GM18505 (cell line): ENCODE results near the gene TFDP1.

Source experiments
- ATAC-seq: cut with Tn5 transposase; IDR thresholded peaks from one replicate; pipeline ENCODE4 v1.9.1; 2021; ENCODE audit not compliant: unreplicated experiment
- POLR2A ChIP-seq: IDR thresholded peaks from 4 replicates; pipeline ENCODE4 v1.6.1; 2011; ENCODE audit warnings: borderline replicate concordance; ENCODE audit not compliant: insufficient read depth, insufficient read length; ENCODE audit errors: extremely low read depth

TFDP1 gene

DNA sequence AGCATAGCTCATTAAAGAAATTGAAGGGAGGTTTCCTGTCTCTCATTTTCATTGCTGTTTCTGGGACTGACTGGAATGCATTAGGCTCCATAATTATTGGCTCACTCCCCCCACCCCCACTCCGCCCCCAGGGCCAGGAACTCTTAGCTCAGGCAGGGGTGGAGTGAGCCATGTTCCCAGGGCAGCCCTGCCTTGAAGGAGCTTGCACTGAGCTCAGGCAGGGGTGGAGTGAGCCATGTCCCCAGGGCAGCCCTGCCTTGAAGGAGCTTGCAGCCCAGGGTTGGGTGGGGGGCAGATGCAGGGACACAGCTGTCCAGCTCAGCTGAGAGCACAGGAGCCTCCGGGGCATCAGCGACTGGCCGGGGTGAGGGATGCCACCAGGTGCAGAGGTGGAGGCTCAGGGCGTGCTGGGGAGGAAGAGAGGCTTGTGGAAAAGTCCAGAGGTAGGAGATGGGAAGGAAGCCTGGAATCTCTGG is 39.1 kb upstream of the TFDP1 start:
- no peak for ATAC-seq
- TF ChIP-seq POLR2A, result no peak

- ATAC-seq, result no peak
- TF ChIP-seq POLR2A, result no peak
Observed at GRCh38 chr13:113545931-113546516, 38.5 kb upstream of the TFDP1 start.

GRCh38 chr13:113546571-113547237 is 37.8 kb upstream of the TFDP1 start:
- ATAC-seq, result no peak
- no peak for TF ChIP-seq POLR2A

DNA sequence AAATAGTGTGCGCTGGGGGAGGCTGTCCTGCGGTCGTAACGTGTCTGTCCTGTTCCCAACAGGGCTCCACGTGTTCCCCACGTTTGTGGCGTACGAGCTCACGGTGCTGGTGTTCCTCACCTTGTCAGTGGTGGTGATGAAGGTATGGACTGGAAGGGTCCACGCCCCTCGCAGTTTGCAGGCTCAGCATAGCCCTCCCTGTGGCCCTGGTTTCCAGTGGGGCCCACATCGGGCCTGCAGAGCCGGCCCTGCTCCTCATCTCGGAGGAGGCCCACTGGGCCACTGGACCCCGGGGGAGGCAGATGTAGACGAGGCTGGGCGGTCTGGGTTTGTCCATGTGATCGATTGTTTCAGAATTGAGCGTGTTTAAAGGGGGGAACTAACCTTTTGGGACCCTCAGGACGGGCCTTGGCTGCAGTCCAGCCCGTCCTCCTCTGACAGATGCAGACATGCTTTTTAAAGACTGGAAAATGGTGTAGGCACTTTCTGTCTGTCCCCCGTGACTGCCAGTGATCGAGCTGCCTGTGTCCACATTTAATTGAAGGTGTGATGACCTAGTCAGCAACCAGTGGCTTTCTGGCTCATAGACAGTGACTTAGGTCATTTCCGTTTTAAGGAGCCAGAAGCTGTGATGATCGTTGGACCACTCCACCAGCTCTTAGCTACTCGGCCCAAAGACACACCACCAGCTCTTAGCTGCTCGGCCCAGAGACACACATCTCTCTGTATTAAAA is 37.1 kb upstream of the TFDP1 start:
- ATAC-seq, result no peak
- no peak for TF ChIP-seq POLR2A

DNA sequence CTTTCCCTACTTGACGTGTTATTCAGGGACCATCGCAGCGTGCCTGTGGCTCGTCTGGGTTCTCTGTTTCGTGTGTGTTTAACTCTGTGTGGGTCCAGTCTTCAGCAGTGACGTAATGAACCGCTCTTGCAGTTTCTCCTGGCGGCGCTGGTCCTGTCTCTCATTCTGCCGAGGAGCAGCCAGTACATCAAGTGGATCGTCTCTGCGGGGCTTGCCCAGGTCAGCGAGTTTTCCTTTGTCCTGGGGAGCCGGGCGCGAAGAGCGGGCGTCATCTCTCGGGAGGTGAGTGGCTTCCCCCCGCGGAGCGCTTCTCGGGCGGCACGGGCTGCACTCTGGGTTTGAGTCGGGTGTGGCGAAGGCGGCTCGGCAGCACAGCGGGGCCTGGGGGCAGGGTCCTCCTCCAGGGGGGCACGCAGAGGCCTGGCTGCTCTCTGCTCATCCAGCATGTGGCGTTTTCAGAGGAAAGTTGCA is 36.3 kb upstream of the TFDP1 start:
- no peak for TF ChIP-seq POLR2A
- ATAC-seq, result no peak

DNA sequence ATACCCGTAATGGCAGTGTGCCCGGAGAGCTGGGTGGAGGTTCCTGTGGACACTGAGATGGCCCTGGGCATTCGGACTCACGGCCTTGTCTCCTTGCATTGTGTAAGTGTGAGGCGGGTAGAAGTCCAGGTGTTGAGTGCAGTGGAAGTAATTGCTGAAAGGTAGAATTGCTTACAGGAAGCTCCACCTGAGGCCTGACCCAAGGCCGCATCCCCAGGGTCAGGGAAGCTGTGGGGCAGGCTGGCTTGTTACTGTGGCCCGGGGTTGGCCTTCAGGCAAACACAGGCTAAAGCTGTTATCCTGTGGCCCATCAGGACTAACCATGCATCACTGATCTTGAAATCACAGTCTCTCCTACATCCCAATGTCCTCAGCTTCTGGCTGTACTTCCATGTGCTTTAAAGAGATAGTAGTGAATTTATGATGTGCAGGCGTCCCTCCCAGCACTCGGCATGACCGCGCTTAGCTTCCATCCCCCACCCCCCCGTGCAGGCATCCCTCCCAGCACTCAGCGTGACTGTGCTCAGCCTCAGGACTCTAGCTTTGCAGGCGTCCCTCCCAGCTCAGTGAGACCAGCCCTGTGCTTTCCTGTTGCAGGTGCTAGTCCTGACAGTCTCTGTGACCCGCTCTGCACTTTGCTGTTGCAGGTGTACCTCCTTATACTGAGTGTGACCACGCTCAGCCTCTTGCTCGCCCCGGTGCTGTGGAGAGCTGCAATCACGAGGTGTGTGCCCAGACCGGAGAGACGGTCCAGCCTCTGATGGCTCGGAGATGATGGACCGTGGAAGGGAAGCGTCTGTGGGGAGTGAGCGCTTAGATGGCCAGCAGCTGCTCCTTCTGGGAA is 35.6 kb upstream of the TFDP1 start:
- ATAC-seq, result no peak
- no peak for TF ChIP-seq POLR2A

DNA sequence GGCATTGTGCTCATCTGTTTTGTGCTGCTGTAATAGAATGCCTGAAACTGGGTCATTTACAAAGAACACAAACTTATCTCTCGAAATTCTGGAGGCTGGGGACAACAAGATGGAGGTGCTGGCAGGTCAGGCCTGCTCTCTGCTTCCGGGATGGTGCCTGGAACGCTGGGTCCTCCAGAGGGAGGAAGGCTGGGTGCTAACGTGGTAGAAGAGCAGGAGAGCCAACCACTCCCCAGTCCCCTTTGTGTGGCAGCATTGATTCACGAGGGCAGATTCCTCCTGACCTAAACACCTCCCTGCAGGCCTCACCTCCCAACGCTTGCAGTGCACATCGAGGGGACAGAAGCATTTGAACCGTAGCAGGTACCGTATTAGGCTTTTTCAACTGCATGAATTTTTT is 34.1 kb upstream of the TFDP1 start:
- ATAC-seq, result no peak
- no peak for TF ChIP-seq POLR2A

GRCh38 chr13:113551081-113552000 is 33.2 kb upstream of the TFDP1 start:
- TF ChIP-seq POLR2A, result no peak
- ATAC-seq, result no peak

DNA sequence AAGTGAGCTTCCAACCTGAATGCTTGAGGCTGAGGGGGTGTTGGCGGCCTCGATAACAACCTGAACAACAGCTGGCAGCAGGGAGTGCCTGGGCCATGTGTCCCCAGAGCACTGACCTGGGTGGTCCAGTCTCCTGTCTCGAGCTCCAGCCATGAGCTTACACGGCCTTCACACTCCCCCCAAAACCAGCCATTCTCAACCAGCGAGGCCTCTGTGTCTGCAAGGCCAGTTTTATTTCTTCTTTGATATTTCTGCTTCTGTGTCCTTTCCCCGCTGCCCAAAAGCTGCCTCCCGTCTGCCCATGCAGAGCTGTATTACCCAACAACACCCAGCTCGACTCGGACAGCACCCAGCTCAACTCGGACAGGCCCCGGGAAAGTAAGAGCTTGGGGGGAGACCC is 32.5 kb upstream of the TFDP1 start:
- no peak for ATAC-seq

DNA sequence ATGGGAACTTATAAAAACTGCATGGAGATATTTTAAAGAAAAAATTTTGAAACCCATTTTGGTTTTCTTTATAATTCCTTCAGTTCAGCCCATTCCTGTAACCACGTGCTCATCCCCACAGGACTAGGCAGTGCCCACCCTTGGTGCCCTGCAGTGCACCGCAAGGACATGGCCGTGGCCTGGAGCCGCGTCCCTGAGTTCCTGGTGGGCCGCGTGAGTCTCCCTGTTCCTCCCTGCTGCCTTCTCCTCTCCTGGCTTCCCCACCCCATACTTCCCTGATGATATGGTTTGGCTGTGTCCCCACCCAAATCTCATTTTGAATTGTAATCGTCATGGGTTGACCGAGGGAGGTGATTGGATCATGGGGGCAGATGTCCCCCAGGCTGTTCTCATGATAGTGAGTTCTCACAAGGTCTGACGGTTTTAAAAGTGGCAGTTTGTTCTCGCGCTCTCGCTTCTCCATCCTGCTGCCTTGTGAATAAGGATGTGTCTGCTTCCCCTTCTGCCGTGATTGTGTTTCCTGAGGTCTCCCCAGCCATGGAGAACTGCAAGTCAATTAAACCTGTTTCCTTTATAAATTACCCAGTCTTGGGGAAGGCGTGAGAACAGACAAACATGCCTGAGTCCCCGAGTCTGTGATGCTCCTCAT is 31.6 kb upstream of the TFDP1 start:
- TF ChIP-seq POLR2A, result no peak

More for the DNA sequence above, 32.5 kb upstream of the TFDP1 start:
- TF ChIP-seq POLR2A, result no peak

DNA sequence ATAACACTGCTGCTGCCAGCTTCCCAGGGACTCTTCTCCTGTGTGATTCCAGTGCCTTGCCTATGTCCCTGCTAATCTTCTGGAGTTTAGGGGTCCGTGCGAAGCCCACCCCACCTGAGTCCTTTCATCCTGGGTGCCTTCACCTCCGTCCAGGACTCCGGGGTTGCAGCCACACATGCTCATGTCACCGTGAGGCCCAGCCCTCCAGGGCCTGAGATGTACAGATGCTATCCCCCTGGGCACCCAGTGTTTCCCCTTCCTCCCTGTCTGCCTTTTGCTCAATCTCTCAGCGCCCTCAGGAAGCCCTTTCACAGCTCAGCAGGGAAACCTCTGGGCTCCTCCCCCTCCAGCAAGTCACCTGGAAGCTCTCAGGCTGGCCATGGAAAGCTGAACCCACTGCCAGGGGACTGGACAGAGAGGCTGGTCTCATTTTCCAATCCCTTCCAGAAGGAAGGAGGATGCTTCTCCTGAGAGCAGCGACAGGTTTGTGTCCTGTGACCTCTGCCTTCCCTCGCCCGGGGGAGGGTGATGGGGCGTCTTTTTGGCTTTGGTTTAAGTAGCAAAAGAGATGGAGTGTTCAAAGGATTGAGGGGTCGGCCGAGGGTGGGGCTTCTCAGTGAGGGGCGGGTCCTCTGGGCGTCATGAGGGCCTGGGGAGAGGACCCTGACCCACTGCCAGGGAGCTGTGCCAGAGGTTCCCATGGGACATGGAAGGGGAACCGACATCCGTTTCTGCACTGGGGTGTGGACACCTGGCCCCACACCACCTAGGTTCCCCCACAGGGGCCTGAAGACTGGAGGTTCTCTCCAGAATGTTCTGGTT is 30.8 kb upstream of the TFDP1 start:
- ATAC-seq, result no peak
- TF ChIP-seq POLR2A, result no peak

More for the DNA sequence above, 31.6 kb upstream of the TFDP1 start:
- no peak for ATAC-seq
